K562 (cell line): ENCODE results near the gene ASB10. TPM values are rescaled to one million over a fixed set of nuclear protein-coding genes. Genes with fewer than 3 reads are reported as not detected.

Experiments
- ARID3A ChIP-seq: IDR thresholded peaks from 2 replicates; pipeline ENCODE4 v1.6.1; 2012; ENCODE audit warnings: low read depth, low read length, improper control_type of control experiment, borderline replicate concordance
- CEBPB ChIP-seq: fragments of 450-650 bp; IDR thresholded peaks from 2 replicates; pipeline ENCODE4 v1.6.1; 2016; ENCODE audit warnings: missing genetic modification characterization, missing compliant biosample characterization
- DNMT1 ChIP-seq: fragments of 450-650 bp; IDR thresholded peaks from 2 replicates; pipeline ENCODE4 v1.6.1; 2016; ENCODE audit warnings: antibody characterized with exemption, mild to moderate bottlenecking
- ESRRB ChIP-seq: fragments of 250-450 bp; sonication (Bioruptor Pico); IDR thresholded peaks from 2 replicates; pipeline ENCODE4 v1.5.0; 2020; ENCODE audit warnings: mild to moderate bottlenecking, moderate library complexity, borderline replicate concordance
- FOXA3 ChIP-seq, 2 experiments: fragments of 450-650 bp in 1 of 2; sonication (generic) in 1 of 2; formaldehyde crosslinking; IDR thresholded peaks in 1 of 2; conservative IDR thresholded peaks in 1 of 2; 2 replicates each; pipeline versions ENCODE4 v1.4.0 to v1.8.0; 2020 to 2022; ENCODE audit warnings: mild to moderate bottlenecking in 2 of 2, missing genetic modification reagents in 1 of 2
- GTF2A2 ChIP-seq: IDR thresholded peaks from 2 replicates; pipeline ENCODE4 v1.6.1; 2016; ENCODE audit warnings: mild to moderate bottlenecking, missing genetic modification characterization, missing compliant biosample characterization
- GTF2B ChIP-seq: IDR thresholded peaks from 2 replicates; pipeline ENCODE4 v1.6.1; 2011; ENCODE audit not compliant: insufficient read length; ENCODE audit errors: extremely low read depth
- JUN ChIP-seq, 2 experiments: sonication (generic) in 1 of 2; formaldehyde crosslinking in 1 of 2; IDR thresholded peaks; 2 replicates each; pipeline versions ENCODE4 v1.6.1 to v1.8.0; 2012 to 2022; ENCODE audit warnings: borderline replicate concordance in 2 of 2, mild to moderate bottlenecking in 2 of 2, improper control_type of control experiment in 1 of 2, low read depth in 1 of 2, low read length in 1 of 2, missing genetic modification reagents in 1 of 2
- KAT2B ChIP-seq: IDR thresholded peaks from one replicate; pipeline ENCODE4 v1.6.1; 2012; ENCODE audit warnings: low read depth, mild to moderate bottlenecking, control low read depth, inconsistent platforms, low read length, moderate library complexity
- KLF13 ChIP-seq: fragments of 450-650 bp; IDR thresholded peaks from 2 replicates; pipeline ENCODE4 v1.6.1; 2016; ENCODE audit warnings: missing genetic modification characterization, low read depth, mild to moderate bottlenecking, missing compliant biosample characterization, moderate library complexity, borderline replicate concordance
- MBD2 ChIP-seq: sonication (generic); IDR thresholded peaks from 2 replicates; pipeline ENCODE4 v1.6.1; 2016; ENCODE audit warnings: low read depth, borderline replicate concordance
- RFX1 ChIP-seq: fragments of 450-650 bp; IDR thresholded peaks from 2 replicates; pipeline ENCODE4 v1.6.1; 2016; ENCODE audit warnings: mild to moderate bottlenecking, moderate library complexity
- SMAD3 ChIP-seq: fragments of 450-650 bp; formaldehyde crosslinking; conservative IDR thresholded peaks from 2 replicates; pipeline ENCODE4 v1.4.0; 2020; ENCODE audit warnings: mild to moderate bottlenecking
- SMARCA5 ChIP-seq: fragments of 450-650 bp; IDR thresholded peaks from 2 replicates; pipeline ENCODE4 v1.6.1; 2016
- SOX6 ChIP-seq: fragments of 450-650 bp; IDR thresholded peaks from 2 replicates; pipeline ENCODE4 v1.6.1; 2014; ENCODE audit warnings: mild to moderate bottlenecking
- SREBF1 ChIP-seq: fragments of 150-350 bp; IDR thresholded peaks from 2 replicates; pipeline ENCODE4 v1.6.1; 2014; ENCODE audit warnings: antibody characterized with exemption, low read depth, low read length, borderline replicate concordance
- ZC3H11A ChIP-seq: IDR thresholded peaks from 2 replicates; pipeline ENCODE4 v1.6.1; 2012; ENCODE audit warnings: low read depth, low read length, improper control_type of control experiment
- ZNF217 ChIP-seq: sonication (generic); formaldehyde crosslinking; IDR thresholded peaks from 2 replicates; pipeline ENCODE4 v1.8.0; 2022; ENCODE audit warnings: mild to moderate bottlenecking, missing genetic modification reagents
- ZNF699 ChIP-seq: fragments of 250-450 bp; sonication (Bioruptor Pico); IDR thresholded peaks from 2 replicates; pipeline ENCODE4 v1.8.0; 2021; ENCODE audit warnings: mild to moderate bottlenecking, moderate library complexity; ENCODE audit not compliant: insufficient replicate concordance
- polyA plus RNA-seq, 8 experiments: library from polyadenylated mRNA; depleted of rRNA in 4 of 8; stranded (reverse) in 5 of 8; unstranded in 3 of 8; fragments of >200 nt; fragmentation: Nextera tagmentation in 2 of 8; fragmentation: Illumina TruSeq in 1 of 8; extraction: Ambion mirVana in 2 of 8; extraction: Trizol in 1 of 8; gene quantifications; 2 replicates each; pipeline versions ENCODE4 v1.2.1 to v1.2.3, GENCODE V29; 2011 to 2014; ENCODE audit warnings: inconsistent platforms in 1 of 8, missing spikeins in 1 of 8
- total RNA-seq, 7 experiments: library from RNA; depleted of rRNA in 6 of 7; stranded (reverse); fragments of >200 nt in 6 of 7; fragmentation: Illumina TruSeq in 2 of 7; extraction: Trizol in 2 of 7; gene quantifications; 2 replicates each; pipeline versions ENCODE4 v1.2.1 to v1.2.3, GENCODE V29; 2011 to 2021; ENCODE audit warnings: low replicate concordance in 1 of 7
- TF ChIP-seq, protein P1 (sequence below): fragments of 450-650 bp; IDR thresholded peaks from 2 replicates; pipeline ENCODE4 v1.7.0; 2016; ENCODE audit warnings: borderline replicate concordance
- TF ChIP-seq, protein P2 (sequence below): fragments of 450-650 bp; formaldehyde crosslinking; IDR thresholded peaks from 2 replicates; pipeline ENCODE4 v1.4.0; 2020; ENCODE audit warnings: mild to moderate bottlenecking

ASB10 gene
- total and polyA plus RNA-seq, 9 of the 15 experiments (the other 6 are each of a cell fraction or from before 2014, with no cell fraction given) = not detected

DNA sequence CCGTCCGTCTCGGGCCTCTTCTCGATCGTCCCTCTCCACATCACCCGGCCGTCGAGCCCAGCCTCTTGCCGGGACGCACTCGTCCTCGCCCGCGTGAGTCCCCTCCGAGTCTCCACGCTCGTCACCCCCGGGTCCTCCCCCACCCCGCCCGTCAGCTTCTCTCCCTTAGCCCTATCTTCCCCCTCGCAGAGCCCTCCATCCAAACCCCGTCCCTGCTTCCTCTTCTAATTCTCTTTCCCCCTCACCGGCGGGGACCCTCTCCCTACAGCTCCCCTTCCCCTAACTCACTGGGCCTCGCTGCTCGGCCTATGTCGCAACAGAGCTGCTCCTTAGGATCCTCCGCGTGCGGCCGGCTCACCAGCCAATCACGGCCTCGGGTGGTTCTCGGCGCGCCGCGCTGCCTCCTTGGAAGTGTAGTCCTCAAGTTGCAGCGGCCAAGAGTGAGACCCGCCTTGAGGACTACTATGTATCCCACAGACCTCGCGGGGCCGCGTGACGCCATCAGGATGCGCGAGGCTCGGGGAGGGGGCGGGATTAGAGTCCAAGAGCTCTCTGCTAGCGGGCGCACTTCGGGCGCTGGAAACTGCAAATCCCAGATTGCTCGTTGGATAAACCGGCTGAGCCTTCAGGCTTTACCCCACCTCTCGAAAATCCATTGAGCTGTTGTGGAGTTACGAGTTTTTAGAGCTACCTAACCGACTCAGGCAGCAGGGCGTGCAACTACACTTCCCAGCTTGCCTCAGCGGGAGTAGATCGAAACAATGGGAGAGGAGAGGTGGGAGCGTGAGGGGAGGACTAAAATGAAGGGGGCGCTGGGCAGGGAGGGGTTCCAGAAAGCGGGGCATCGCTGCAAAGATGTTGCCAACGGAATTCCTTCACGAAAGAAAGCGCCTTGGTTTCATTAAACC, 40.1 kb upstream of the ASB10 start, which contains the start of gene ABCF2 (continued):
- peak; percentile 61; the same call in 1 of the 2 replicates for TF ChIP-seq JUN (IDR thresholded peaks at IDR 0.05; ENCODE audit: borderline replicate concordance, low read depth, low read length)
- no peak for TF ChIP-seq JUN (CRISPR knock-in tag; IDR thresholded peaks at IDR 0.05; ENCODE audit: borderline replicate concordance)
- TF ChIP-seq MBD2 = peak; percentile 97
- 0 out of 2 replicates have a peak, but pooled peaks have one; percentile 13 for TF ChIP-seq SMARCA5
- TF ChIP-seq SMAD3 (CRISPR knock-in tag) = peak; percentile 42; the same call in 1 of the 2 replicates
- TF ChIP-seq, protein P1, sequence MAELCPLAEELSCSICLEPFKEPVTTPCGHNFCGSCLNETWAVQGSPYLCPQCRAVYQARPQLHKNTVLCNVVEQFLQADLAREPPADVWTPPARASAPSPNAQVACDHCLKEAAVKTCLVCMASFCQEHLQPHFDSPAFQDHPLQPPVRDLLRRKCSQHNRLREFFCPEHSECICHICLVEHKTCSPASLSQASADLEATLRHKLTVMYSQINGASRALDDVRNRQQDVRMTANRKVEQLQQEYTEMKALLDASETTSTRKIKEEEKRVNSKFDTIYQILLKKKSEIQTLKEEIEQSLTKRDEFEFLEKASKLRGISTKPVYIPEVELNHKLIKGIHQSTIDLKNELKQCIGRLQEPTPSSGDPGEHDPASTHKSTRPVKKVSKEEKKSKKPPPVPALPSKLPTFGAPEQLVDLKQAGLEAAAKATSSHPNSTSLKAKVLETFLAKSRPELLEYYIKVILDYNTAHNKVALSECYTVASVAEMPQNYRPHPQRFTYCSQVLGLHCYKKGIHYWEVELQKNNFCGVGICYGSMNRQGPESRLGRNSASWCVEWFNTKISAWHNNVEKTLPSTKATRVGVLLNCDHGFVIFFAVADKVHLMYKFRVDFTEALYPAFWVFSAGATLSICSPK = no peak; the same call in 1 of the 2 replicates
- TF ChIP-seq KLF13 = peak; percentile 77
- TF ChIP-seq, protein P2, sequence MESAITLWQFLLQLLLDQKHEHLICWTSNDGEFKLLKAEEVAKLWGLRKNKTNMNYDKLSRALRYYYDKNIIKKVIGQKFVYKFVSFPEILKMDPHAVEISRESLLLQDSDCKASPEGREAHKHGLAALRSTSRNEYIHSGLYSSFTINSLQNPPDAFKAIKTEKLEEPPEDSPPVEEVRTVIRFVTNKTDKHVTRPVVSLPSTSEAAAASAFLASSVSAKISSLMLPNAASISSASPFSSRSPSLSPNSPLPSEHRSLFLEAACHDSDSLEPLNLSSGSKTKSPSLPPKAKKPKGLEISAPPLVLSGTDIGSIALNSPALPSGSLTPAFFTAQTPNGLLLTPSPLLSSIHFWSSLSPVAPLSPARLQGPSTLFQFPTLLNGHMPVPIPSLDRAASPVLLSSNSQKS (CRISPR knock-in tag) = no peak
- TF ChIP-seq RFX1 = no peak
- TF ChIP-seq ESRRB (CRISPR knock-in tag) = no peak
- peak; percentile 21; the same call in 1 of the 2 replicates for TF ChIP-seq SREBF1
- no peak for TF ChIP-seq ZNF217 (CRISPR knock-in tag)
- TF ChIP-seq ZC3H11A = 0 out of 2 replicates have a peak, but pooled peaks have one; percentile 13
- TF ChIP-seq FOXA3 (CRISPR knock-in tag; conservative IDR thresholded peaks at IDR 0.05 in 1 of 2, IDR thresholded peaks at IDR 0.05 in 1 of 2) = 0 out of 4 replicates have a peak, but pooled peaks of 1 of the 2 experiments have one; percentile 24
- no peak for TF ChIP-seq KAT2B
- TF ChIP-seq ARID3A = no peak
- peak; percentile 23; the same call in 1 of the 2 replicates for TF ChIP-seq SOX6
- TF ChIP-seq ZNF699 = no peak
- TF ChIP-seq GTF2A2 (tag) = no peak
- TF ChIP-seq DNMT1 = no peak
- no peak for TF ChIP-seq GTF2B
- peak; percentile 100 for TF ChIP-seq CEBPB (tag)
